T-helper 2 cell treated with Interferon-gamma antibody and Interleukin-4, amounts not matched to agents 5 μg/mL and 100 μg/mL, for 36 hours (primary cell): ENCODE measurements around the gene ATP9B.

Experiments
- DNase-seq: peaks from one replicate; pipeline ENCODE4 v3.0.0; 2021; ENCODE audit warnings: low spot score
- H3K27ac Mint-ChIP-seq: one replicate; pipeline ENCODE4 v1.8.0; 2021; ENCODE audit warnings: mild to moderate bottlenecking, mixed read lengths
- H3K27me3 Mint-ChIP-seq: one replicate; pipeline ENCODE4 v1.8.0; 2021; ENCODE audit warnings: low read depth, mixed read lengths
- H3K36me3 Mint-ChIP-seq: one replicate; pipeline ENCODE4 v1.8.0; 2021; ENCODE audit warnings: low read depth, mixed read lengths
- H3K4me1 Mint-ChIP-seq: one replicate; pipeline ENCODE4 v1.8.0; 2021; ENCODE audit warnings: low read depth, mixed read lengths
- H3K4me3 Mint-ChIP-seq: one replicate; pipeline ENCODE4 v1.8.0; 2022; ENCODE audit warnings: mild to moderate bottlenecking, moderate library complexity, mixed read lengths
- H3K9me3 Mint-ChIP-seq: one replicate; pipeline ENCODE4 v1.8.0; 2021; ENCODE audit warnings: mixed read lengths

Gene ATP9B

GRCh38 chr18:79397830-79398761 lies 328.9 kb downstream of the ATP9B start:
- Mint-ChIP-seq H3K4me1 (peaks cover 37% of the 10 kb centered on the region), H3K27me3 (peaks cover 3% of the 10 kb centered on the region), H3K4me3 (peak overlapping the region; percentile 90), H3K27ac (peak overlapping the region; percentile 97), H3K36me3 (peaks cover 13% of the 10 kb centered on the region), H3K9me3 (no peaks in the 10 kb centered on the region)
- no peak for DNase-seq

GRCh38 chr18:79399275-79400081 lies 330.3 kb downstream of the ATP9B start:
- Mint-ChIP-seq H3K9me3 (no peaks in the 10 kb centered on the region), H3K36me3 (peaks cover 13% of the 10 kb centered on the region), H3K27ac (peak overlapping the region; percentile 97), H3K27me3 (no peaks in the 10 kb centered on the region), H3K4me1 (peaks cover 47% of the 10 kb centered on the region), H3K4me3 (peak overlapping the region; percentile 90)
- DNase-seq = peak; percentile 39

GRCh38 chr18:79400091-79400590 lies 330.9 kb downstream of the ATP9B start:
- H3K4me3 Mint-ChIP-seq = no peak overlapping the region

GRCh38 chr18:79400591-79401381 lies 331.6 kb downstream of the ATP9B start:
- H3K36me3 Mint-ChIP-seq = peaks cover 15% of the 10 kb centered on the region
- no peaks in the 10 kb centered on the region for H3K27me3 Mint-ChIP-seq
- H3K9me3 Mint-ChIP-seq = no peaks in the 10 kb centered on the region
- H3K4me1 Mint-ChIP-seq = peaks cover 56% of the 10 kb centered on the region
- H3K4me3 Mint-ChIP-seq = peak overlapping the region; percentile 90
- peak; percentile 28 for DNase-seq
- H3K27ac Mint-ChIP-seq = peak overlapping the region; percentile 96

More at GRCh38 chr18:79400091-79400590, 330.9 kb downstream of the ATP9B start:
- no peaks in the 10 kb centered on the region for H3K9me3 Mint-ChIP-seq
- peak; percentile 53 for DNase-seq
- peaks cover 51% of the 10 kb centered on the region for H3K4me1 Mint-ChIP-seq
- no peak overlapping the region for H3K27ac Mint-ChIP-seq
- H3K36me3 Mint-ChIP-seq = peaks cover 13% of the 10 kb centered on the region
- no peaks in the 10 kb centered on the region for H3K27me3 Mint-ChIP-seq

- peak overlapping the region; percentile 90 for H3K4me3 Mint-ChIP-seq
- no peaks in the 10 kb centered on the region for H3K27me3 Mint-ChIP-seq
- no peaks in the 10 kb centered on the region for H3K9me3 Mint-ChIP-seq
- no peak for DNase-seq
- H3K4me1 Mint-ChIP-seq = peaks cover 62% of the 10 kb centered on the region
- peaks cover 22% of the 10 kb centered on the region for H3K36me3 Mint-ChIP-seq
- peak overlapping the region; percentile 99 for H3K27ac Mint-ChIP-seq
Measured at GRCh38 chr18:79401494-79402208, 332.5 kb downstream of the ATP9B start.

GRCh38 chr18:79402209-79402576 lies 333.0 kb downstream of the ATP9B start:
- no peaks in the 10 kb centered on the region for H3K27me3 Mint-ChIP-seq
- H3K9me3 Mint-ChIP-seq = no peaks in the 10 kb centered on the region
- H3K36me3 Mint-ChIP-seq = peaks cover 22% of the 10 kb centered on the region
- peak overlapping the region; percentile 99 for H3K27ac Mint-ChIP-seq
- peak overlapping the region; percentile 90 for H3K4me3 Mint-ChIP-seq
- no peak for DNase-seq
- H3K4me1 Mint-ChIP-seq = peaks cover 62% of the 10 kb centered on the region

- Mint-ChIP-seq H3K9me3 (no peaks in the 10 kb centered on the region), H3K27me3 (no peaks in the 10 kb centered on the region), H3K4me1 (peaks cover 56% of the 10 kb centered on the region), H3K27ac (peak overlapping the region; percentile 99), H3K36me3 (peaks cover 26% of the 10 kb centered on the region), H3K4me3 (peak overlapping the region; percentile 90)
- peak; percentile 10 for DNase-seq
Measured at GRCh38 chr18:79402977-79403722, 334.0 kb downstream of the ATP9B start.

- Mint-ChIP-seq H3K4me1 (peaks cover 49% of the 10 kb centered on the region), H3K4me3 (peak overlapping the region; percentile 90), H3K36me3 (peaks cover 24% of the 10 kb centered on the region), H3K9me3 (no peaks in the 10 kb centered on the region), H3K27me3 (no peaks in the 10 kb centered on the region), H3K27ac (peak overlapping the region; percentile 99)
- DNase-seq = no peak
Measured at GRCh38 chr18:79403723-79404566, 334.8 kb downstream of the ATP9B start.

GRCh38 chr18:79404567-79404910 lies 335.3 kb downstream of the ATP9B start:
- DNase-seq = peak; percentile 8
- Mint-ChIP-seq H3K4me1 (peaks cover 47% of the 10 kb centered on the region), H3K4me3 (peak overlapping the region; percentile 90), H3K27me3 (no peaks in the 10 kb centered on the region), H3K27ac (peak overlapping the region; percentile 99), H3K36me3 (peaks cover 23% of the 10 kb centered on the region), H3K9me3 (no peaks in the 10 kb centered on the region)

- Mint-ChIP-seq H3K27ac (peak overlapping the region; percentile 99), H3K4me1 (peaks cover 47% of the 10 kb centered on the region), H3K27me3 (no peaks in the 10 kb centered on the region), H3K9me3 (no peaks in the 10 kb centered on the region), H3K4me3 (peak overlapping the region; percentile 90), H3K36me3 (peaks cover 23% of the 10 kb centered on the region)
- DNase-seq = peak; percentile 36
Measured at GRCh38 chr18:79405019-79405780, 336.0 kb downstream of the ATP9B start.

- DNase-seq = peak; percentile 83
- Mint-ChIP-seq H3K4me3 (peak overlapping the region; percentile 90), H3K4me1 (peaks cover 46% of the 10 kb centered on the region), H3K27me3 (no peaks in the 10 kb centered on the region), H3K27ac (peak overlapping the region; percentile 99), H3K36me3 (peaks cover 21% of the 10 kb centered on the region), H3K9me3 (no peaks in the 10 kb centered on the region)
Measured at GRCh38 chr18:79405781-79406575, 336.8 kb downstream of the ATP9B start.
